Thyroid gland (tissue), 4 donors: ENCODE data around the gene C16orf86.

Source experiments
- POLR2A ChIP-seq, 2 donors: fragments of 450-650 bp; IDR thresholded peaks; one replicate each; pipeline ENCODE4 v1.6.1; 2017; ENCODE audit warnings: antibody characterized with exemption in 2 of 2, mild to moderate bottlenecking in 2 of 2, moderate library complexity in 1 of 2
- TF ChIP-seq, protein P1 (sequence below), 6 experiments: fragments of 200-600 bp in 3 of 6; fragments of 450-650 bp in 3 of 6; sonication (generic) in 3 of 6; IDR thresholded peaks; one replicate each; pipeline ENCODE4 v1.5.1; 2016 to 2019; ENCODE audit warnings: antibody characterized with exemption in 6 of 6, mild to moderate bottlenecking in 2 of 6, inconsistent platforms in 1 of 6, moderate library complexity in 1 of 6

DNA sequence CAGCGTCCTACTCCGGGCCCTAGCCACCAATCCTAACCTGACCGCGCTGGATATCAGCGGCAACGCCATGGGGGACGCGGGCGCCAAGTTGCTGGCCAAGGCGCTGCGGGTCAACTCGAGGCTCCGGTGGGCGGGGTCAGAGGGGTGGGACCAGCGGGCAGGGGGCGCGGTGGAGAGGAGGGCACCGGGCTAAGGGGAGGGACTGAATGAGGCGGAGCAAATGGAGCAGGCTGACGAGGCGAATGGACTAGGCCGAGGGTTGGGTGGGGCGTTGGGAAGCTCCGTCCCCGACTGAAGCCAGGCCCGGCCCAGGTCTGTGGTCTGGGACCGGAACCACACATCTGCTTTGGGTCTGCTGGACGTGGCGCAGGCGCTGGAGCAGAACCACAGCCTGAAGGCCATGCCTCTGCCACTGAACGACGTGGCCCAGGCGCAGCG lies 17.1 kb upstream of the C16orf86 start:
- TF ChIP-seq, protein P1, sequence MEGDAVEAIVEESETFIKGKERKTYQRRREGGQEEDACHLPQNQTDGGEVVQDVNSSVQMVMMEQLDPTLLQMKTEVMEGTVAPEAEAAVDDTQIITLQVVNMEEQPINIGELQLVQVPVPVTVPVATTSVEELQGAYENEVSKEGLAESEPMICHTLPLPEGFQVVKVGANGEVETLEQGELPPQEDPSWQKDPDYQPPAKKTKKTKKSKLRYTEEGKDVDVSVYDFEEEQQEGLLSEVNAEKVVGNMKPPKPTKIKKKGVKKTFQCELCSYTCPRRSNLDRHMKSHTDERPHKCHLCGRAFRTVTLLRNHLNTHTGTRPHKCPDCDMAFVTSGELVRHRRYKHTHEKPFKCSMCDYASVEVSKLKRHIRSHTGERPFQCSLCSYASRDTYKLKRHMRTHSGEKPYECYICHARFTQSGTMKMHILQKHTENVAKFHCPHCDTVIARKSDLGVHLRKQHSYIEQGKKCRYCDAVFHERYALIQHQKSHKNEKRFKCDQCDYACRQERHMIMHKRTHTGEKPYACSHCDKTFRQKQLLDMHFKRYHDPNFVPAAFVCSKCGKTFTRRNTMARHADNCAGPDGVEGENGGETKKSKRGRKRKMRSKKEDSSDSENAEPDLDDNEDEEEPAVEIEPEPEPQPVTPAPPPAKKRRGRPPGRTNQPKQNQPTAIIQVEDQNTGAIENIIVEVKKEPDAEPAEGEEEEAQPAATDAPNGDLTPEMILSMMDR (IDR thresholded peaks at IDR 0.05) = no peak
- no peak for TF ChIP-seq POLR2A (IDR thresholded peaks at IDR 0.05)
